Hepatic stellate cell (primary cell): Measurements from ENCODE around the gene ARSG.
"Not testable (repeated sequence)": the region's sequence is repeated elsewhere in the genome, so short reads cannot be mapped to it uniquely, and the experiment has no call there.

Source experiments
- DNase-seq: peaks from one replicate; pipeline ENCODE4 v3.0.0; 2011; ENCODE audit warnings: low spot score

ARSG gene

DNA sequence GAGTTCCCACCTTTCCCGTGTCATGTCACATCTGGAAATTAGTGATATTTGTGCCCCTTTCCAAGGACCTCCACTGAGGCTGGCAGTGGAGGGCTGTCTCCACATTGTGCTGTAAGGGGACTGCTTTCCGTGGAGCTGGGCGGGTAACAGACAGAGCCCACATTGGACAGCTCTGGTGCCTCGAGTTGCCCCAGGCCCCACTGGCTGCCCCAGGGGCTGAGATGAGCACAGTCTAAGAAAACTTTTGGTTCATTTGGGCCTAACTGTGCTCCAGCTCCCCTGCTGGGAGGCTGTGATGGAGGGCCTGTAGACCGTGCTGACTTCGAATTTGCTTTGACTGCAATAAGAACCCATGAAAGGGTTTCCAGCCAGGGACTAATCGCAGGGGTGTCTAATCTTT lies 38.0 kb downstream of the ARSG start:
- no peak for DNase-seq

- not testable (repeated sequence) for DNase-seq
These were observed 40.6 kb downstream of the ARSG start for GRCh38 chr17:68331932-68332331.

GRCh38 chr17:68334393-68334792 lies 43.1 kb downstream of the ARSG start:
- no peak for DNase-seq

DNA sequence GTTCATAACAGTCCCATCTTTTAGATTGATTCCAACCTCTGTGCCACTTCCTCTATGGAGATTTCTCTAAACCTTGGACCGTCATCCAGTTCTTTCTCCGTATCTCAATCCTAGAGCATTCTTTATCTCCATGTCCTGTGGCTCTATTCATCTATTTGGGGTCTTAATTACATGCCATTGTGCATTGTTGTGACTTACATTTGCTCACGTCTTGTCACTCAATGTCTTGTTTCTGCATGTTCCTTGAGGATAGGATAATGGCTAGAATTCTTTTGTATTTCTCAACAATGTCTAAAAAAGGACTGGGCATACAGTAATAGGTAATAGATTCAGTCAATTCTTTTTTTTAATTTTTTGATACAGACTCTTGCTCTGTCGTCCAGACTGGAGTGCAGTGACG lies 50.2 kb downstream of the ARSG start:
- DNase-seq, result no peak

- no peak for DNase-seq
These were observed 52.7 kb downstream of the ARSG start for GRCh38 chr17:68343976-68344375.

DNA sequence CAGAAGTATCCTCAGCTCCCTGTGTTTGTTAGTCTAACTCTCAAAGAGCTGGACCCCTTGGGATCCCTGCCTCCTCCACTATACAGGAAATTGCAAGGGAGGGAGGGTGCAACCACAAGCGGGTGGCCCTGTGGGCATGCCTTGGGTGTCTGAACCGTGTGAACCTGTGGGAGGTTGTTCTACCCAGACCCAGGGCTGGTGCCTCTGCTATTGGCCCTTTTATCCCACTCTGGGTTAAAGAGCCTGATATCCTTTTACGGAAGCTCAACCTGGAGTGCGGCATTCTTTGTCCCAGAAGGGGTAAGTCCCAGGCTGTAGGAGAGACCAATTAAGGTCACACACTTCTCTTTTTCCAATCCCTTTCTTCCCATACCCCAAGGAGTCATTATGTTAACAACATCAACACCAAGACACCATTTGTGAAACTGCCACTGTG lies 53.4 kb downstream of the ARSG start:
- no peak for DNase-seq

GRCh38 chr17:68346448-68346847 lies 55.2 kb downstream of the ARSG start:
- no peak for DNase-seq

DNA sequence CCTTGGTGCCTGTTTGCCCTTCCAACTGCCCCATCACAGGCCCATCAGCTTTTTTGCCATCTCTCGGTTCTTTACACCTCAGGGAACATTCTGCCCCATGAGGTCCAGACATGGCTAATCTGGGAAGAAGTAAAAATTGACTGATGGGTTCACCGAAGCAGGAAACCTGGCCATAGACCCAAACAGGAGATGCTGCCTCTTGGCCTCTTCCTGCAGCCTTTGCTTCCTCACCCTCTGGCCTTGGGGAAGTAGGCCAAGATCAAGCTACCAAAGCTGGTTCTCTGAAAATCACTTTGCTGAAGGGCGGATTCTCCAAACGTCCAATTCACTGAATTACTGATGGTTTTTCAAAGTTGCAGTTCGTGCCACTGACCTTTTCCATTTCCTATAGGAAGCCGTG lies 56.1 kb downstream of the ARSG start:
- DNase-seq, result no peak

DNA sequence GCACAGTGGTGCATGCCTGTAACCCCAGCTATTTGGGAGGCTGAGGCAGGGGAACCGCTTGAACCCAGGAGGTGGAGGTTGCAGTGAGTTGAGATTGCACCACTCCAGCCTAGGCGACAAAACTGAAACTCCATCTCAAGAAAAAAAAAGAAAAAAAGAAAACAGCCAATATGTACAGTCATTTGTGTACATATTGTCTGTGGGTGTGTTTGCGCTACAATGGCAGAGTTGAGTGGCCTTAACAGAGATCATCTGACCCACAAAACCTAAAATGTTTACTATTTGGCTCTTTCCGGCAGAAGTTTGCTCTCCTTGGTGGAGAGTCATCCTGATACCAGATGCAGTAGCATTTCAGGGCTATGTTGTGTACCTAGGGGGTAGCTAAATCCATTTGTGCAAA lies 57.9 kb downstream of the ARSG start:
- DNase-seq, result no peak

GRCh38 chr17:68351395-68351794 lies 60.1 kb downstream of the ARSG start:
- peak; percentile 35 for DNase-seq

- DNase-seq, result no peak
These were observed 60.7 kb downstream of the ARSG start for GRCh38 chr17:68352041-68352440.

GRCh38 chr17:68352671-68353070 lies 61.4 kb downstream of the ARSG start:
- not testable (repeated sequence) for DNase-seq

DNA sequence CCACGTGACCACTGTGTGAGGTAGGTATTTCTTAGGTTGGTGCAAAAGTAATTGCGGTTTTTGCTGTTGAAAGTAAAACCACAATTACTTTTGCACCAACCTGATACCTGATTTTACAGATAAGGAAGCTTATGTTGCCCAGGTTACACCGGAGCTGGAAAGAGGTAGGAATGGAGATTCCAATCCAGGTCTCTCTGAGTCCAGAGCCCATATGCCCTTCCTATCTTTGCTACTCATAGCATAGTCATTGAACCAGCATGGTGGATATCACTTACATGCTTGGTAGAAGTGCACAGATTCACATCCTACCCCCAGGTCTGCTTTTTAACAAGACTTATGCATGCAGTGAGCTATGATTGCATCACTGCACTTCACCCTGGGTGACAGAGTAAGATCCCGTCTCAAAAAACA lies 61.8 kb downstream of the ARSG start:
- no peak for DNase-seq

DNA sequence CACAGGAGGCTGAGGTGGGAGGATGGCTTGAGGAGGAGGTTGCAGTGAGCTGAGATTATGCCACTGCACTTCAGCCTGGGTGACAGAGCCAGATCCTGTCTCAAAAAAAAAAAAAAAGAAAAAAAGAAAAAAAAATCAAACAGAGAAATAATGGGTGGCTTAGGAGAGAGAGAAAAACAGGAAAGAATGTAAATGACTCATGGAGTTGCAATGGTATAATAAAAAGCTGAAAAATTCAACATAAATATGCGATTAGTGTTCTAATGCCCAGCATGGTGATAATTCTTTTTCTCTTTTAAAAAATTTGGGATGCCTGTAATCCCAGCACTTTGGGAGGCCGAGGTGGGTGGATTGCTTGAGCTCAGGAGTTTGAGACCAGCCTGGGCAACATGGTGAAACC lies 63.0 kb downstream of the ARSG start:
- DNase-seq, result peak; percentile 67

GRCh38 chr17:68355108-68355507 lies 63.8 kb downstream of the ARSG start:
- peak; percentile 46 for DNase-seq

GRCh38 chr17:68356520-68356919 lies 65.2 kb downstream of the ARSG start:
- no peak for DNase-seq

DNA sequence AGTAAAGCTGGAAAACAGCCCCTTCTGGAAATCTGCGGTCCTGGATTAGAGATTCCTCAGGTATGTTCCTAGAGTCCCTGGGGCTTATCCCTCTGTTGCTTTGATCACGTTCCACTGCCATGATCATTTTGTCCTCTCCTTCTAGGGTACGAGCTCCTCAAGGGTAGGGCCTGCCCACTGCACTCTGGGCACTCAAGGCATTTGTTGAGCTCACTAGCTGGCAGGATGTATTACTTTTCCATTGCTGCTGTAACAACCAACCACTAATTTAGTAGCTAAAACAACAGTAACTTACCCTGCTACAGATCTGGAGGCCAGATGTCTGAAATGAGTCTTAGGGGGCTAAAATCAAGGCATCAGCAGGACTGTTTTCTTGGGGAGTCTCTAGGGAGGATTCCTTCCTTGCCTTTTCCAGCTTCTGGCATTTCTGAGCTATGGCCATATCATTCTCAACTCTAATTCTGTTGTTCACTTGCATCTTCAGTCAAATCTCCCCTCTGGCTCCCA lies 65.7 kb downstream of the ARSG start:
- DNase-seq, result no peak

DNA sequence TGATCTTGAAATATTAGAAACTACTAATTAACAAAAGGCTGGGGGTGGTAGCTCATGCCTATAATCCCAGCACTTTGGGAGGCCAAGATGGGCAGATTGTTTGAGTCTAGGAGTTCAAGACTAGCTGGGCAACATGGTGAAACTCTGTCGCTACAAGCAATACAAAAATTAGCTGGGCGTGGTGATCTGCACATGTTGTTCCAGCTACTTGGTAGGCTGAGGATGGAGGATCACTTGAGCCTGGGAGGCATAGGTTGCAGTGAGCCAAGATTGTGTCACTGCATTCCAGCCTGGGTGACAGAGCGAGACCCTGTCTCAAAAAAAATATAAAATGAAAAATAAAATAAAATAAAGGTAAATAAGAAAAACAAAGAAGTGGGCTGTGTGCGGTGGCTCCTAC lies 66.6 kb downstream of the ARSG start:
- DNase-seq, result no peak

GRCh38 chr17:68359791-68360535 lies 68.7 kb downstream of the ARSG start:
- no peak for DNase-seq

GRCh38 chr17:68365469-68365868 lies 74.2 kb downstream of the ARSG start:
- no peak for DNase-seq

- DNase-seq, result no peak
These were observed 77.1 kb downstream of the ARSG start for GRCh38 chr17:68368387-68368786.

DNA sequence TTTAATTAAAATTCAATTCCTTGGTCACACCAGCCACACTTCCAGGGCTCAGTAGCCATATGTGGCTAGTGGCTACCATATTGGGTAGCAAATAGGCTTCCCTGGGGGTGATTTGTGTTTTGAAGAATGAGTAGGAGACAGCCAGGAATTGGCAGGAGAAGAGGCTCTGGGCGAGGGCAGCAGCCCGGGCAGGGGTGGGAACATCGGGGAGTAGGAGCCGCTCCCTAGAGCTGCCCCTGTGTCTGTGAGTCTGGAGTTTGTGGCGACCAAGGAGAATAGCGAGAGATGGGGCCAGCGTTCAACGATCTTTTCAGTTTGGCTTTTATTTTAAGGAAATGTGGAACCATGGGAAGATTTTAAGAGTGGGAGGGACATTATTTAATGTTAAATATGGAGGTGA lies 84.3 kb downstream of the ARSG start:
- no peak for DNase-seq

- not testable (repeated sequence) for DNase-seq
These were observed 84.9 kb downstream of the ARSG start for GRCh38 chr17:68376178-68376577.

DNA sequence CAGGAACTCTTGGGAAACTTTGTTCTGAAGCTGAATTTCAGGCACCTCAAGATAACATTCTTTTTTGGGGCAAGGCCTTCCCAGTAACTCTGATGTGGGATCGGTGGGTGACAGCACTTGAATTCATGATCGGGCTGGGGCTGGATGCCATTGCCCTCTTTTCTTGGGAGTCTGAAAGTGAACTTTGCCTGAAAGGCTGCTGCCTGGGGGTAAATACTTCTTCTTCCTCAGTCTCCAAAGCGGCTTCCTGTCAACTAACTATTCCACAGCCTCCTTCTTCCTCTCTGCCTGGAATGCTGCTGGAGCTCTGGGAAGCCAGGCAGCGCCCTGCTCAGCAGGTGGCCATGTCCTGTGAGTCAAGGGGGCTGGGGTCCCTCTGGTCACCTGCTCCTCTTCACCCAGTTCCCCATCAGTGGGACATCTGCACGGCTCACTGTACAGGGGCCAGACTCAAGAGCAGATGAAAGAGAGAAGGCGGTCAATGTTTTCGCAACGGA lies 86.5 kb downstream of the ARSG start:
- DNase-seq, result no peak
